ENCODE results near the gene KCNK6. TPM values are rescaled to one million over a fixed set of nuclear protein-coding genes. Genes with fewer than 3 reads are reported as not detected.

KCNK6 gene
- total RNA-seq, 1 experiment from 2014 or later, result 3.2 TPM

DNA sequence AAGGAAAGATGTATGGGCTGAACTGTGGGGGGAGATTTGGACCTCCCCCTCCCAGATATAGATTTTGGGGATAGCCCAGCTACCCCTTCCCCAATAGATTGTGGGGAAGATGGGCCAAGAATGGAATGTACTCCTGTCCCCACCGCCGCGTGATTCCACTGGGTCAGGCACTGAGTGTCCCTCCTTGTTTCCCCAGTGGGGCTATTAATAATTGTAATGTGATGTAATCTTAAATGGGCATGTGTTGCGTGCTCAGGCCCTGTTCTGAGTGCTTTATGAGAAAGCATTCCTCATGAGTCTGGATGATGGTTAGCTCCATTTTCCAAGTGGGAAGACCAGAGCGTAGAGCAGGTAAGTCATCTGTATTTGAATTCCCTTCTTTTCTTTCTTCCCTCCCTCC is 56.1 kb downstream of the KCNK6 start:
- Histone ChIP-seq H3K4me3 (peak overlapping the region; percentile 91), H3K9me3 (replicated peaks) (no peaks in the 10 kb centered on the region), H3K27ac (peak overlapping the region; percentile 96), H3K36me3 (peaks cover 36% of the 10 kb centered on the region), H3K27me3 (no peaks in the 10 kb centered on the region), H3K4me1 (peaks cover 6% of the 10 kb centered on the region; the same call in 1 of the 2 replicates)
- DNase-seq, result no peak

DNA sequence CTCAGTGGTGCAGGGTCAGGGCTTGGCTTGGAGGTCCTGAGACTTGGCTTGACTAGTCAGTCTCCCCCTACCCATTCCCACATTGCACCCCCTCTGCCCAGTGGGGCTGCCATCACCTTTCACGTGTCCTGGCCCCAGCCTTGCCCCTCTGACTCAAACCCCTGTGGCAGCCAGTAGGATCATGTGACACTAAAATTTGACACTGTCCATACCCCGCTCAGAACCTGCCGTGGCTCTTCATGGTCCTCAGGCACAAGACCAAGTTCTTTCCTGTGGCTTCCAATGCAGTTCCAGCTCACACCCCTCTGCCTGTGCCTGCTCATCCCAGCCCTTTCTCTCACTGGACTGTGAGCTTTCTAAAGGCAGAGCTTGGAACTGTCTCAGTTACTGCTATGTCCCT is 56.9 kb downstream of the KCNK6 start:
- DNase-seq, result no peak
- Histone ChIP-seq H3K4me1 (peaks cover 6% of the 10 kb centered on the region; the same call in 1 of the 2 replicates), H3K27ac (no peak overlapping the region), H3K27me3 (no peaks in the 10 kb centered on the region), H3K36me3 (peaks cover 44% of the 10 kb centered on the region), H3K4me3 (no peak overlapping the region), H3K9me3 (replicated peaks) (no peaks in the 10 kb centered on the region)

DNA sequence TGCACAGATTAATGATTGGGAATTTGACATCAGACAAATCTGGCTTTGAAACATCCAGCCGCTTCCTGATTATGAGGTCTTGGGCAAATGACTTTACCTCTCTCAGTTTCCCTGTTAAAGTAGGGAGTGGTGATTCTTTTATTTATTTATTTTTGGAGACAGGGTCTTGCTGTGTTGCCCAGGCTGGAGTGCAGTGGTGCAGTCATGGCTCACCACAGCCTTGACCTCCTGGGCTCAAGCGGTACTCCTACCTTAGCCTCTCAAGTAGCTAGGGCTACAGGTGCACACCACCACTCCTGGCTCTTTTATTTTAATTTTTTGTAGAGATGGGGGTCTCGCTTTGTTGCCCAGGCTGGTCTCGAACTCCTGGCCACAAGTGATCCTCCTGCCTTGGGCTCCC is 57.4 kb downstream of the KCNK6 start:
- no peaks in the 10 kb centered on the region for H3K27me3 ChIP-seq
- peaks cover 49% of the 10 kb centered on the region for H3K36me3 ChIP-seq
- no peaks in the 10 kb centered on the region for H3K9me3 ChIP-seq (replicated peaks)
- DNase-seq, result no peak
- H3K27ac ChIP-seq, result no peak overlapping the region
- no peak overlapping the region for H3K4me3 ChIP-seq
- peaks cover 6% of the 10 kb centered on the region; the same call in 1 of the 2 replicates for H3K4me1 ChIP-seq

DNA sequence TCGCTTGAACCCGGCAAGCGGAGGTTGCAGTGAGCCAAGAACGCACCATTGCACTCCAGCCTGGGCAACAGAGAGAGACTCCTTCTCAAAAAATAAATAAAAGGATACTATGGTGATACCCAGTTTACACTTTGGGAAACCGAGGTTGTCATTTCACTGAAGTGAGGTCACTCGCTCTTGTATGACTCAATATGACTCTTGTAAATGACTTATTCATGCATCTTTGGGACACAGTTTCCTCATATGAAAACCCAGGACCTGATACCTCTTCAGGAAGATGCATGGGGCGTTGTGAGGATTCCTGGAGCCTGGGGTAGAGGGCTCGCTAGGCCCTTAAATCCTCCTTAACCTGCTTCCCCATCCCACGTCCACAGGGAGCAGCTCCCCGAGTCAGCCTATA is 59.2 kb downstream of the KCNK6 start:
- peaks cover 65% of the 10 kb centered on the region for H3K36me3 ChIP-seq

DNA sequence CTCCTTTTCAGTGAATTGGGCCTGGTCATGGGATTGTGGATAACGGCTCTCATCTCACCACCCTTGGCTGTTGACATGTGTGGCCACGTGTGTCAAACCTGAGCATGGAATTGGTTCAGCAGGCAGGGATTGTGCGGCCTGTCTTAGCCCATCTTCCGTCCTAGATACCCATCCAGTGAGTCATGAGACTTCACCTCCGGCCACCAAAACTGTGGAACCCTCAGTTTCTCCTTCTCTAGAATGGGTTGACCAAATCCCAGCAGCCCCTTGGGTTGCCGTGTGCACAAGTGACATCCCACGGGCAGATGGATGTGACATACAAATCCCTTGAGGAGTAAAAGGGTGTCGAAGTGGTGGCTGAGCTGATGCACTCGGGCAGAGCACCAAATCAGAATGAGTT is 61.5 kb downstream of the KCNK6 start:
- H3K27ac ChIP-seq, result no peak overlapping the region
- H3K27me3 ChIP-seq, result no peaks in the 10 kb centered on the region
- no peak for DNase-seq
- no peak overlapping the region for H3K4me3 ChIP-seq
- no peaks in the 10 kb centered on the region for H3K9me3 ChIP-seq (replicated peaks)
- peaks cover 75% of the 10 kb centered on the region for H3K36me3 ChIP-seq
- H3K4me1 ChIP-seq, result peaks cover under 1% of the 10 kb centered on the region; the same call in 1 of the 2 replicates

More for the DNA sequence above, 59.2 kb downstream of the KCNK6 start:
- H3K9me3 ChIP-seq (replicated peaks), result no peaks in the 10 kb centered on the region
- no peak for DNase-seq
- H3K4me3 ChIP-seq, result no peak overlapping the region
- H3K4me1 ChIP-seq, result peaks cover 6% of the 10 kb centered on the region; the same call in 1 of the 2 replicates
- no peaks in the 10 kb centered on the region for H3K27me3 ChIP-seq
- H3K27ac ChIP-seq, result no peak overlapping the region

Other genes with a start within 250 kb of the KCNK6 start
- gene DPF1, start 95.6 kb upstream of the KCNK6 start, total RNA-seq (2014; rRNA removed; shearing (Covaris generic)), result 8.1 and 10.6 TPM in 2 replicates
- gene PPP1R14A, start 63.5 kb upstream of the KCNK6 start, total RNA-seq (2014; rRNA removed; shearing (Covaris generic)), result 1.9 and 2.2 TPM in 2 replicates
- gene SPINT2, start 55.3 kb upstream of the KCNK6 start, total RNA-seq (2014; rRNA removed; shearing (Covaris generic)), result 0.38 and 0.45 TPM in 2 replicates
- not detected in 2 replicates for gene C19orf33, start 15.6 kb upstream of the KCNK6 start, total RNA-seq (2014; rRNA removed; shearing (Covaris generic))
- gene YIF1B, start 3.9 kb upstream of the KCNK6 start, total RNA-seq (2014; rRNA removed; shearing (Covaris generic)), result 47.9 and 54.5 TPM in 2 replicates
- gene CATSPERG, start 16.0 kb downstream of the KCNK6 start, total RNA-seq (2014; rRNA removed; shearing (Covaris generic)), result 0.77 and 1.1 TPM in 2 replicates
- 352 and 382 TPM in 2 replicates for gene PSMD8, start 54.7 kb downstream of the KCNK6 start, total RNA-seq (2014; rRNA removed; shearing (Covaris generic))
- 0.23 and 0.59 TPM in 2 replicates for gene GGN, start 68.2 kb downstream of the KCNK6 start, total RNA-seq (2014; rRNA removed; shearing (Covaris generic))
- 1.1 and 2.3 TPM in 2 replicates for gene SPRED3, start 68.9 kb downstream of the KCNK6 start, total RNA-seq (2014; rRNA removed; shearing (Covaris generic))
- 2.8 and 4.6 TPM in 2 replicates for gene FAM98C, start 83.2 kb downstream of the KCNK6 start, total RNA-seq (2014; rRNA removed; shearing (Covaris generic))
- 0.73 and 0.94 TPM in 2 replicates for gene RASGRP4, start 106.4 kb downstream of the KCNK6 start, total RNA-seq (2014; rRNA removed; shearing (Covaris generic))
- 12.4 and 19.1 TPM in 2 replicates for gene RYR1, start 113.8 kb downstream of the KCNK6 start, total RNA-seq (2014; rRNA removed; shearing (Covaris generic))

Measured in SJCRH30 (cell line).